Measurements from ENCODE around the gene ANKRD33B. TPM values are rescaled to one million over a fixed set of nuclear protein-coding genes. Genes with fewer than 3 reads are reported as not detected.

Gene ANKRD33B
- total and polyA plus RNA-seq, 2 of the 13 experiments (the other 11 are each of a cell fraction or from before 2014, with no cell fraction given): 0.02 TPM; not detected in 1

- TF ChIP-seq, protein P1, sequence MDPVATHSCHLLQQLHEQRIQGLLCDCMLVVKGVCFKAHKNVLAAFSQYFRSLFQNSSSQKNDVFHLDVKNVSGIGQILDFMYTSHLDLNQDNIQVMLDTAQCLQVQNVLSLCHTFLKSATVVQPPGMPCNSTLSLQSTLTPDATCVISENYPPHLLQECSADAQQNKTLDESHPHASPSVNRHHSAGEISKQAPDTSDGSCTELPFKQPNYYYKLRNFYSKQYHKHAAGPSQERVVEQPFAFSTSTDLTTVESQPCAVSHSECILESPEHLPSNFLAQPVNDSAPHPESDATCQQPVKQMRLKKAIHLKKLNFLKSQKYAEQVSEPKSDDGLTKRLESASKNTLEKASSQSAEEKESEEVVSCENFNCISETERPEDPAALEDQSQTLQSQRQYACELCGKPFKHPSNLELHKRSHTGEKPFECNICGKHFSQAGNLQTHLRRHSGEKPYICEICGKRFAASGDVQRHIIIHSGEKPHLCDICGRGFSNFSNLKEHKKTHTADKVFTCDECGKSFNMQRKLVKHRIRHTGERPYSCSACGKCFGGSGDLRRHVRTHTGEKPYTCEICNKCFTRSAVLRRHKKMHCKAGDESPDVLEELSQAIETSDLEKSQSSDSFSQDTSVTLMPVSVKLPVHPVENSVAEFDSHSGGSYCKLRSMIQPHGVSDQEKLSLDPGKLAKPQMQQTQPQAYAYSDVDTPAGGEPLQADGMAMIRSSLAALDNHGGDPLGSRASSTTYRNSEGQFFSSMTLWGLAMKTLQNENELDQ (CRISPR knock-in tag; IDR thresholded peaks at IDR 0.05; ENCODE audit: borderline replicate concordance): no peak
- TF ChIP-seq KMT2A (CRISPR knock-in tag; IDR thresholded peaks at IDR 0.05) (no peak), ZNF563 (CRISPR knock-in tag; IDR thresholded peaks at IDR 0.05) (no peak), ZSCAN20 (CRISPR knock-in tag; IDR thresholded peaks at IDR 0.05; ENCODE audit: borderline replicate concordance) (no peak), HNRNPL (IDR thresholded peaks at IDR 0.05; ENCODE audit: low read depth, low read length) (0 out of 2 replicates have a peak, but pooled peaks have one; percentile 69), ZNF460 (CRISPR knock-in tag; IDR thresholded peaks at IDR 0.05; ENCODE audit: borderline replicate concordance) (no peak), ZNF337 (CRISPR knock-in tag; IDR thresholded peaks at IDR 0.05; ENCODE audit: borderline replicate concordance, low read depth) (no peak), SALL1 (CRISPR knock-in tag; IDR thresholded peaks at IDR 0.05) (peak; percentile 36; the same call in 1 of the 2 replicates), NKX3-1 (CRISPR knock-in tag; IDR thresholded peaks at IDR 0.05) (no peak), MYC (CRISPR knock-in tag; IDR thresholded peaks at IDR 0.05; ENCODE audit: borderline replicate concordance) (0 out of 2 replicates have a peak, but pooled peaks have one; percentile 23), ZFP82 (CRISPR knock-in tag; IDR thresholded peaks at IDR 0.05; ENCODE audit: borderline replicate concordance) (no peak), MED1 (CRISPR knock-in tag; IDR thresholded peaks at IDR 0.05) (0 out of 2 replicates have a peak, but pooled peaks have one; percentile 21), GMEB2 (CRISPR knock-in tag; IDR thresholded peaks at IDR 0.05; ENCODE audit: low read depth) (no peak), ZNF792 (CRISPR knock-in tag; IDR thresholded peaks at IDR 0.05) (no peak), ZNF772 (CRISPR knock-in tag; IDR thresholded peaks at IDR 0.05) (no peak), ZNF331 (CRISPR knock-in tag; IDR thresholded peaks at IDR 0.05) (no peak), PAWR (CRISPR knock-in tag; IDR thresholded peaks at IDR 0.05; ENCODE audit: borderline replicate concordance) (no peak)
- TF ChIP-seq, protein P2, sequence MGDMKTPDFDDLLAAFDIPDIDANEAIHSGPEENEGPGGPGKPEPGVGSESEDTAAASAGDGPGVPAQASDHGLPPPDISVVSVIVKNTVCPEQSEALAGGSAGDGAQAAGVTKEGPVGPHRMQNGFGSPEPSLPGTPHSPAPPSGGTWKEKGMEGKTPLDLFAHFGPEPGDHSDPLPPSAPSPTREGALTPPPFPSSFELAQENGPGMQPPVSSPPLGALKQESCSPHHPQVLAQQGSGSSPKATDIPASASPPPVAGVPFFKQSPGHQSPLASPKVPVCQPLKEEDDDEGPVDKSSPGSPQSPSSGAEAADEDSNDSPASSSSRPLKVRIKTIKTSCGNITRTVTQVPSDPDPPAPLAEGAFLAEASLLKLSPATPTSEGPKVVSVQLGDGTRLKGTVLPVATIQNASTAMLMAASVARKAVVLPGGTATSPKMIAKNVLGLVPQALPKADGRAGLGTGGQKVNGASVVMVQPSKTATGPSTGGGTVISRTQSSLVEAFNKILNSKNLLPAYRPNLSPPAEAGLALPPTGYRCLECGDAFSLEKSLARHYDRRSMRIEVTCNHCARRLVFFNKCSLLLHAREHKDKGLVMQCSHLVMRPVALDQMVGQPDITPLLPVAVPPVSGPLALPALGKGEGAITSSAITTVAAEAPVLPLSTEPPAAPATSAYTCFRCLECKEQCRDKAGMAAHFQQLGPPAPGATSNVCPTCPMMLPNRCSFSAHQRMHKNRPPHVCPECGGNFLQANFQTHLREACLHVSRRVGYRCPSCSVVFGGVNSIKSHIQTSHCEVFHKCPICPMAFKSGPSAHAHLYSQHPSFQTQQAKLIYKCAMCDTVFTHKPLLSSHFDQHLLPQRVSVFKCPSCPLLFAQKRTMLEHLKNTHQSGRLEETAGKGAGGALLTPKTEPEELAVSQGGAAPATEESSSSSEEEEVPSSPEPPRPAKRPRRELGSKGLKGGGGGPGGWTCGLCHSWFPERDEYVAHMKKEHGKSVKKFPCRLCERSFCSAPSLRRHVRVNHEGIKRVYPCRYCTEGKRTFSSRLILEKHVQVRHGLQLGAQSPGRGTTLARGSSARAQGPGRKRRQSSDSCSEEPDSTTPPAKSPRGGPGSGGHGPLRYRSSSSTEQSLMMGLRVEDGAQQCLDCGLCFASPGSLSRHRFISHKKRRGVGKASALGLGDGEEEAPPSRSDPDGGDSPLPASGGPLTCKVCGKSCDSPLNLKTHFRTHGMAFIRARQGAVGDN (CRISPR knock-in tag; IDR thresholded peaks at IDR 0.05): peak; percentile 35
Observed at GRCh38 chr5:10663489-10664179, 99.8 kb downstream of the ANKRD33B start (continued).
